Lower lobe of right lung (tissue), 2 donors: ENCODE results near the gene FUS. TPM values are rescaled to one million over a fixed set of nuclear protein-coding genes. Genes with fewer than 3 reads are reported as not detected.
"Not testable (repeated sequence)": the region's sequence is repeated elsewhere in the genome, so short reads cannot be mapped to it uniquely, and the experiment has no call there.

Experiments used
- ATAC-seq, 2 donors: fragments of 200-7000 bp; cut with Tn5 transposase; one replicate each; pipeline ENCODE4 v1.9.1; 2020 to 2022; ENCODE audit warnings: mild to moderate bottlenecking in 2 of 2, moderate library complexity in 2 of 2
- DNase-seq: peaks from one replicate; pipeline ENCODE4 v3.0.0-alpha.2; 2020
- H3K27ac ChIP-seq: fragments of 200-600 bp; one replicate; pipeline ENCODE4 v1.8.0; 2022
- H3K27me3 ChIP-seq: fragments of 200-600 bp; one replicate; pipeline ENCODE4 v1.8.0; 2022; ENCODE audit warnings: low read depth
- H3K36me3 ChIP-seq: fragments of 200-600 bp; one replicate; pipeline ENCODE4 v1.8.0; 2022; ENCODE audit warnings: mild to moderate bottlenecking
- H3K4me1 ChIP-seq: fragments of 200-600 bp; one replicate; pipeline ENCODE4 v1.8.0; 2022
- H3K4me3 ChIP-seq: fragments of 200-600 bp; one replicate; pipeline ENCODE4 v1.8.0; 2022; ENCODE audit warnings: mild to moderate bottlenecking
- H3K9me3 ChIP-seq: fragments of 200-600 bp; one replicate; pipeline ENCODE4 v1.8.0; 2022
- intact Hi-C: fragments of 100-400 bp; cut with DNase I; formaldehyde crosslinking; loops from one replicate; pipeline ENCODE4 v1.11.0; 2022
- total RNA-seq: library from RNA; stranded (reverse); fragmentation: NEBNext Ultra II Directional; extraction: Animal tissue kit (Norgen Biotek cat#: 25700); gene quantifications from one replicate; pipeline ENCODE4 v1.2.1, GENCODE V29; 2021
- TF ChIP-seq, protein P1 (sequence below): fragments of 200-600 bp; IDR thresholded peaks from one replicate; pipeline ENCODE4 v1.8.0; 2022; ENCODE audit warnings: antibody characterized with exemption, mild to moderate bottlenecking
- donor health status: DM: no; HTN: yes; CAD: no; lungs with severe emphysema.

The FUS gene
- total RNA-seq, 1 donor from 2014 or later: 179 TPM

DNA sequence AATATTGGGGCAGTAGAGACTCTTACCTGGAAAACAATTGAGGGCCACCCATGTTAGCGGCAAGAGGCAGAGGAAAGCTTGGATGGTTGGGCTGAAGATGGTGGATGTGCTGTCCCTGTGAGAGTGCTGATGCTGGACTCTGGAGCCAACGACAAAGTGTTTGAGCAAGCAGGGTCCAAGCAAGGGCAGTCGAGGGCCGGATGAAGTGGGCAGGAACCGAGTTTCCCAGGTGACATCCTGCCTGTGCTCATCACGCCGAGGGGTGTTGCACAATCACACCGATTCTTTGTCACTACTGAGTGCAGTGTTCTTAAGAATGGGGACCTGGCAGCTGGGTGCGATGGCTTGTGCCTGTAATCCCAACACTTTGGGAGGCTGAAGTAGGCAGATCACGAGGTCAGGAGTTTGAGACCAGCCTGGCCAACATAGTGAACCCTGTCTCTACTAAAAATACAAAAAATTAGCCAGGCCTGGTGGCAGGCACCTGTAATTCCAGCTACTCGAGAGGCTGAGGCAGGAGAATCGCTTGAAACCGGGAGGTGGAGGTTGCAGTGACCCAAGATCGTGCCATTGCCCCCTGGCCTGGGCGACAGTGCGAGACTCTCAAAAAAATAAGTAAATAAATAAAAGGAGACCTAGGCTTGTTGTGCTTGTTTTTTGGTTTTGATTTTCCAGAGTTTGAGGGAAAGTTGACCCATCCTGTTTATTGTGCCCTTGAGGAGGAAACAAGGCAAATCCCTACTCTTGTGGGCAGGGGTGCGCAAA, 16.6 kb downstream of the FUS start:
- no peaks in the 10 kb centered on the region for H3K27me3 ChIP-seq
- intact Hi-C loops: no loop called here
- no peaks in the 10 kb centered on the region for H3K9me3 ChIP-seq
- H3K4me1 ChIP-seq: peaks cover 14% of the 10 kb centered on the region
- TF ChIP-seq, protein P1, sequence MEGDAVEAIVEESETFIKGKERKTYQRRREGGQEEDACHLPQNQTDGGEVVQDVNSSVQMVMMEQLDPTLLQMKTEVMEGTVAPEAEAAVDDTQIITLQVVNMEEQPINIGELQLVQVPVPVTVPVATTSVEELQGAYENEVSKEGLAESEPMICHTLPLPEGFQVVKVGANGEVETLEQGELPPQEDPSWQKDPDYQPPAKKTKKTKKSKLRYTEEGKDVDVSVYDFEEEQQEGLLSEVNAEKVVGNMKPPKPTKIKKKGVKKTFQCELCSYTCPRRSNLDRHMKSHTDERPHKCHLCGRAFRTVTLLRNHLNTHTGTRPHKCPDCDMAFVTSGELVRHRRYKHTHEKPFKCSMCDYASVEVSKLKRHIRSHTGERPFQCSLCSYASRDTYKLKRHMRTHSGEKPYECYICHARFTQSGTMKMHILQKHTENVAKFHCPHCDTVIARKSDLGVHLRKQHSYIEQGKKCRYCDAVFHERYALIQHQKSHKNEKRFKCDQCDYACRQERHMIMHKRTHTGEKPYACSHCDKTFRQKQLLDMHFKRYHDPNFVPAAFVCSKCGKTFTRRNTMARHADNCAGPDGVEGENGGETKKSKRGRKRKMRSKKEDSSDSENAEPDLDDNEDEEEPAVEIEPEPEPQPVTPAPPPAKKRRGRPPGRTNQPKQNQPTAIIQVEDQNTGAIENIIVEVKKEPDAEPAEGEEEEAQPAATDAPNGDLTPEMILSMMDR: no peak
- no peak overlapping the region for H3K27ac ChIP-seq
- DNase-seq: peak; percentile 51
- no peak for ATAC-seq
- peaks cover 87% of the 10 kb centered on the region for H3K36me3 ChIP-seq
- no peak overlapping the region for H3K4me3 ChIP-seq

DNA sequence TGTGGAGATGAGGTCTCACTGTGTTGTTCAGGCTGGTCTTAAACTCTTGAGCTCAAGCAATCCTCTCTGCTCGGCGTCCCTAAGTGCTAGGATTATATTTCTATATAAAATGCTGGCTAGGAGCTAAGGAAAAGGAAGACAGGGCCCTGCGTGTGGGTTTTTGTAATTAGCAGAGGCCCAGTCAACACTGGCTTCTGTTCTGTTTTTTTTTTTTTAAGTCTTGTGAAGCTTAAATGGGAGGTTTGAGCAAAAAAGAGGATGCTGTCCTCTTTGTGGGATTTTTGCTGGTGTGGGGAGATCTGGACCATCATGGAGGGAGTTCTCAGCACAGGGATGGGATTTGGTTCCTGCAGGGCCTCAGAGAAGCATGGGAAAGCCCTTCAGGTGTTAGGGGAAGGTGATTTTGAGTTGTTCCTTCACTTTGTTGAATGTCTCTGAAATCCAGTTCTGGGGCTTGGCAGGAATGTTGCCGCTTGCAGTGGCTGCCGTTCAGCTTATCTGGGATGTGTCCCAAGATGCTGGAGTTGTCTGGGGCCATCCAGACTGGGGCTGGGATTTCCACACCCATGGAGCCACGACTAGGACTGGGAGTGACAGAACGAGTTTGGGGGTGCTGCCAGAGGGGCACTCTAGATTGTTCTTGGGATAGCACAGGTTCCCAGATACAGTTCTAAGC, 18.4 kb downstream of the FUS start:
- Histone ChIP-seq H3K27me3 (no peaks in the 10 kb centered on the region), H3K36me3 (peaks cover 69% of the 10 kb centered on the region), H3K4me1 (peaks cover 26% of the 10 kb centered on the region), H3K4me3 (no peak overlapping the region), H3K9me3 (no peaks in the 10 kb centered on the region), H3K27ac (no peak overlapping the region)
- TF ChIP-seq, protein P1: no peak
- ATAC-seq (no peak), DNase-seq (no peak)
- intact Hi-C loops: no loop called here

DNA sequence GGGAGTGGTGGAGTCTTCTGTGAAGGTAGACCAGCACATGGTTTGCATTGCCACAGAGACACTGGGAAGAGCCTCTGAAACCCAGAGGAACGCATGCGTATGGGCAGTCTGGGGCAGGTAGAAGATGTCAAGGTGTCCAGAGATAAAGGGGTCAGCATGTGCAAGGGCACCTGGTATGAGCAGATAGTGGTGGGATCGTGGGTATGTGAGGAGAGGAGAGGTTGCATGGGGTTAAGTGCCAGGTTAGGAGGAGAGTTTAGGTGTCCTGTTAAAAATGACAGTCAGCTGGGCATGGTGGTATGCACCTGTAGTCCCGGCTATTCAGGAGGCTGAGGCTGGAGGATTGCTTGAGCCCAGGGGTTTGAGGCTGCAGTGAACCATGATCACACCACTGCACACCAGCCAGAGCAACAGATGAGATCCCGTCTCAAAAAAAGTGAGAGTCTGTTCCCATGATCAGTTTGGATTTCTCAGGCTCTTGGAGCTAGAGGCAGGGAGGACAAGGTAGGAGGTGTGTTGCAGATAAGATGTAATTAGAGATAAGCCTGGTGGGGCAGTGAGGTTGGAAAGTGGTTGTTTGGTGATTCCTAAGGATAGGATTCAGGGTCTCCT, 19.6 kb downstream of the FUS start:
- H3K27me3 ChIP-seq: no peaks in the 10 kb centered on the region

DNA sequence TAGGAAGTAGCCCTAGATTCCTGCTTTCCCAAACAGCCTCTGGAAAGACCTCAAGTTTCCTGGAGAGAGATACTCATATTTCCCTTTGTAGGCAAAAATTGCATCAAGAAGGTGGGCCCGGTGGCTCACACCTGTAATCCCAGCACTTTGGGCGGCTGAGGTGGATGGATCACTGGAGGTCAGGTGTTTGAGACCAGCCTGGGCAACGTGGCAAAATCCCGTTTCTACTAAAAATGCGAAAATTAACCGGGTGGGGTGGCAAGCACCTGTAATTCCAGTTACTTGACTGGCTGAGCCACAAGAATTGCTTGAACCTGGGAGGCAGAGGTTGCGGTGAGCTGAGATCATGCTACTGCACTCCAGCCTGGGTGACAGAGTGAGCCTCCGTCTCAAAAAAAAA, 20.2 kb downstream of the FUS start:
- Histone ChIP-seq H3K4me1 (peaks cover 31% of the 10 kb centered on the region), H3K36me3 (peaks cover 51% of the 10 kb centered on the region)
- H3K4me3 ChIP-seq, ATAC-seq, H3K27me3 ChIP-seq, H3K27ac ChIP-seq, DNase-seq, H3K9me3 ChIP-seq, intact Hi-C loops: not testable (repeated sequence)

More for the DNA sequence above, 19.6 kb downstream of the FUS start:
- Histone ChIP-seq H3K36me3 (peaks cover 57% of the 10 kb centered on the region), H3K9me3 (no peaks in the 10 kb centered on the region), H3K4me1 (peaks cover 31% of the 10 kb centered on the region), H3K27ac (no peak overlapping the region), H3K4me3 (no peak overlapping the region)
- intact Hi-C loops: no loop called here
- no peak for DNase-seq
- TF ChIP-seq, protein P1: no peak
- no peak for ATAC-seq

DNA sequence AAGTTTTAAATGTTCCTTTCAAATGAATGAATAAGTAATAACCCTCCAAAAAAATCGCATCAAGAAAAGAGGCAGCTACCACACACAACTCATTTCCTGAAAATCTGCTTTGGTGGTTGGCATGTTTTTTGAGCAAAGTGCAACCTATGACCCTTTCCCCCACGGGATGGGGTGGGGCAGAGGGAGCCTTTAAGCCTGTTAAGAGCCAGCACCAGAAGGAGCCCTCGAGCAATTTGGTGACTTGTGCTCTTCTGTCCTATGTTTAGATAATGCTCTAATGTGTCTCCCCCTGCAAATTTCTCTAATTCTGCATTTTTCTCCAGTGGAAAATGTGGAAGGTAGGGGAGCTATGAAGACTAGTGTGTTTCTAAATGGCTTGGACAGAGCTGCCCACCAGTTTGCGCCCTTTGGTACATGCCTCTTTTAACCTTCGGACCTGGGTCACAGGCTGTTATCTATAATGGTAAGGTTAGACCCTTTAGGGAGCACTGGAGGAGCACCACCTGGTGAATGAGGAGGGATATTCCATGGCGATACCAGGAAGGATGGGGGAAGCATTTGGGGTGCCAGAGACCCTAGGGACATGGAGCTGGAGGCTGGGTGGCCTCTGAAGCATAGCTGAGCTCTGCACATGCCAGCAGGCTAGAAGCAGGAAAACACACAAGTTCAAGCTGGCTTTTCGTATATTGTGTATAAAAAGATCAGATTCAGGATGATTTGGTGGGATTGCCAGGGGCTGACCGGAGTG, 21.1 kb downstream of the FUS start:
- Histone ChIP-seq H3K27ac (peak overlapping the region; percentile 88), H3K4me3 (peak overlapping the region; percentile 99), H3K9me3 (no peaks in the 10 kb centered on the region), H3K27me3 (no peaks in the 10 kb centered on the region), H3K36me3 (peaks cover 42% of the 10 kb centered on the region), H3K4me1 (peaks cover 31% of the 10 kb centered on the region)
- DNase-seq: no peak
- no peak for ATAC-seq
- TF ChIP-seq, protein P1: no peak
- intact Hi-C loops: no loop called here
